ENCODE results near the gene L1TD1.

L1TD1 gene

GRCh38 chr1:62198069-62198780 is 3.6 kb downstream of the L1TD1 start:
- no peak for DNase-seq
- Mint-ChIP-seq H3K9me3 (peaks cover 19% of the 10 kb centered on the region), H3K4me1 (peaks cover 28% of the 10 kb centered on the region), H3K27me3 (ENCODE audit: low read depth, poor library complexity) (peaks cover 61% of the 10 kb centered on the region), H3K4me3 (peak overlapping the region; percentile 60), H3K36me3 (ENCODE audit: low read depth) (no peaks in the 10 kb centered on the region), H3K27ac (no peak overlapping the region)
- TF ChIP-seq, protein P1, sequence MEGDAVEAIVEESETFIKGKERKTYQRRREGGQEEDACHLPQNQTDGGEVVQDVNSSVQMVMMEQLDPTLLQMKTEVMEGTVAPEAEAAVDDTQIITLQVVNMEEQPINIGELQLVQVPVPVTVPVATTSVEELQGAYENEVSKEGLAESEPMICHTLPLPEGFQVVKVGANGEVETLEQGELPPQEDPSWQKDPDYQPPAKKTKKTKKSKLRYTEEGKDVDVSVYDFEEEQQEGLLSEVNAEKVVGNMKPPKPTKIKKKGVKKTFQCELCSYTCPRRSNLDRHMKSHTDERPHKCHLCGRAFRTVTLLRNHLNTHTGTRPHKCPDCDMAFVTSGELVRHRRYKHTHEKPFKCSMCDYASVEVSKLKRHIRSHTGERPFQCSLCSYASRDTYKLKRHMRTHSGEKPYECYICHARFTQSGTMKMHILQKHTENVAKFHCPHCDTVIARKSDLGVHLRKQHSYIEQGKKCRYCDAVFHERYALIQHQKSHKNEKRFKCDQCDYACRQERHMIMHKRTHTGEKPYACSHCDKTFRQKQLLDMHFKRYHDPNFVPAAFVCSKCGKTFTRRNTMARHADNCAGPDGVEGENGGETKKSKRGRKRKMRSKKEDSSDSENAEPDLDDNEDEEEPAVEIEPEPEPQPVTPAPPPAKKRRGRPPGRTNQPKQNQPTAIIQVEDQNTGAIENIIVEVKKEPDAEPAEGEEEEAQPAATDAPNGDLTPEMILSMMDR (IDR thresholded peaks at IDR 0.05): no peak

- Mint-ChIP-seq H3K4me1 (peaks cover 28% of the 10 kb centered on the region), H3K9me3 (peaks cover 15% of the 10 kb centered on the region)
- TF ChIP-seq, protein P1 (IDR thresholded peaks at IDR 0.05): no peak
Observed at GRCh38 chr1:62198781-62199125, 4.1 kb downstream of the L1TD1 start.

GRCh38 chr1:62207187-62207586 is 12.5 kb downstream of the L1TD1 start:
- Mint-ChIP-seq H3K27me3 (ENCODE audit: low read depth, poor library complexity) (no peaks in the 10 kb centered on the region), H3K27ac (no peak overlapping the region)
- TF ChIP-seq, protein P1 (IDR thresholded peaks at IDR 0.05): no peak

More at GRCh38 chr1:62198781-62199125, 4.1 kb downstream of the L1TD1 start:
- H3K27ac Mint-ChIP-seq: no peak overlapping the region
- peak overlapping the region; percentile 60 for H3K4me3 Mint-ChIP-seq
- H3K36me3 Mint-ChIP-seq (ENCODE audit: low read depth): no peaks in the 10 kb centered on the region
- H3K27me3 Mint-ChIP-seq (ENCODE audit: low read depth, poor library complexity): peaks cover 56% of the 10 kb centered on the region
- peak; percentile 8 for DNase-seq

GRCh38 chr1:62208087-62208486 is 13.4 kb downstream of the L1TD1 start:
- Mint-ChIP-seq H3K9me3 (peaks cover 61% of the 10 kb centered on the region), H3K4me1 (no peaks in the 10 kb centered on the region), H3K4me3 (no peak overlapping the region), H3K36me3 (ENCODE audit: low read depth) (peaks cover 59% of the 10 kb centered on the region), H3K27ac (no peak overlapping the region), H3K27me3 (ENCODE audit: low read depth, poor library complexity) (no peaks in the 10 kb centered on the region)
- TF ChIP-seq, protein P1 (IDR thresholded peaks at IDR 0.05): no peak
- DNase-seq: no peak

More at GRCh38 chr1:62207187-62207586, 12.5 kb downstream of the L1TD1 start:
- peaks cover 59% of the 10 kb centered on the region for H3K36me3 Mint-ChIP-seq (ENCODE audit: low read depth)
- peaks cover 57% of the 10 kb centered on the region for H3K9me3 Mint-ChIP-seq
- no peak for DNase-seq
- H3K4me3 Mint-ChIP-seq: no peak overlapping the region
- no peaks in the 10 kb centered on the region for H3K4me1 Mint-ChIP-seq

GRCh38 chr1:62208970-62209369 is 14.3 kb downstream of the L1TD1 start:
- H3K36me3 Mint-ChIP-seq (ENCODE audit: low read depth): peaks cover 58% of the 10 kb centered on the region
- H3K4me3 Mint-ChIP-seq: no peak overlapping the region
- TF ChIP-seq, protein P1 (IDR thresholded peaks at IDR 0.05): no peak

More at GRCh38 chr1:62208970-62209369, 14.3 kb downstream of the L1TD1 start:
- Mint-ChIP-seq H3K27ac (no peak overlapping the region), H3K27me3 (ENCODE audit: low read depth, poor library complexity) (no peaks in the 10 kb centered on the region), H3K4me1 (no peaks in the 10 kb centered on the region), H3K9me3 (peaks cover 61% of the 10 kb centered on the region)
- DNase-seq: no peak

All from nephron progenitor cell (in vitro differentiated cells).